GM18511 (cell line): ENCODE results near the gene ANKZF1.

Source experiments
- ATAC-seq: cut with Tn5 transposase; IDR thresholded peaks from one replicate; pipeline ENCODE4 v1.9.1; 2021; ENCODE audit warnings: mild to moderate bottlenecking, moderate library complexity; ENCODE audit not compliant: unreplicated experiment

The ANKZF1 gene

DNA sequence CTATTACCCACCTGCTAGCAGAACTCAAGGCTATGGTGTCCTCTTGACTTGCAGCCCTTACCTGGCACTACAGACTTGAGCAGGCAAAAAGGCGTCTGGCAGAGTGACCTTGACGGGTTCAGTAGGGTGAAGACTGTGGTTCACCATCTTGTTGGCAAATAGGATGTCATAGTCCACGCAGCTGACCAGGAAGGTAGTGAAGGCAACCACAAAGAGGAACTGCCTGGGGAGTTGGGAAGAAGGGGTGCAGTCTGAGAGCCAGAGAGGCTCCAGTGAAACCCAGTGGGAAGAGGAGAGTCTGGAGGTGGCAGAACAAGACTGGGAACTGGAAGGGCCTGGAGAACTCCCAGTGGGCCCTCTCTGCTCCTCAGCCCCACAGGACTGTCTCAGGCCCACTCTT lies 4.3 kb upstream of the ANKZF1 start:
- no peak for ATAC-seq

DNA sequence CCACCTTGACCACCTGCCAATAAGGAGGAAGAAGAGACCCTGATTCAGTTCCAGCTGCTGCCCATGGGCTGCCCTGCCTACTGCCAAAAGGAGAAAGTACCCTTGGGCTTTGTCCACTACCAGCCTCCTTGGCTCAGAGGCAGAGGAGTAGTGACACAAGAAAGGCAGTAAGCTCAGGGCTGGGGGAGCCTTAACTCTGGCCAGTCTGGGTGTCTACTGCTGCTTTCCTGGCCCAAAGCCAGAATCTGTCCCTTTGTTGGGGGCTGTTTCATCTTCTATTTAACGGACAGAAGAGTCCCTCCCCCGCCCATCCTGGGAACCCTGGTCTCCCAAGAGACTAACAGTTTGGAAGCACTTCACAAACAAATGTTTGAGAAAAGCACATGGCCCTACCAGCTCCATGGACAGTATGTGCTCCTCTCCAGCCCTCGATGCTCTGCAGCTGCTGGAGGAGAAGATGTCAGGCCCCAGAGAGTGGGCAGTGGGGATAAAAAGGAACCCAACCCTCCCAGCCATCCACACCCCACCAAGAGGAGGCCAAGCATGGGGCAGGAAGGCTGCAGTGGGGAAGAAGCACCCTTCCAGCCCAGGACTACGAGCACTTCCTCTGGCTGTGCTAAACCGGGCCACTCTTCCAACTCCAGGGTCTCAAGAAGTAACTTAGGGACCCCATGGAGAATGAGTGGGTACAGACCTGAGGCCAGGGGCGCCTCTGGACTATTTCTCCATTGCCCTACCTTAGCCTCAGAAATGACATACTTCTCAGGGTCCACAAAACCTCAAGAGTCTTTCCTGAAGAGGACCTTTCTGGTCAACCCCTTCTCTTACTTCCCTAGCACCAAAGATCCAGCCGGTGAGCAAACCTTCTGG lies 1.3 kb upstream of the ANKZF1 start:
- ATAC-seq, result no peak

DNA sequence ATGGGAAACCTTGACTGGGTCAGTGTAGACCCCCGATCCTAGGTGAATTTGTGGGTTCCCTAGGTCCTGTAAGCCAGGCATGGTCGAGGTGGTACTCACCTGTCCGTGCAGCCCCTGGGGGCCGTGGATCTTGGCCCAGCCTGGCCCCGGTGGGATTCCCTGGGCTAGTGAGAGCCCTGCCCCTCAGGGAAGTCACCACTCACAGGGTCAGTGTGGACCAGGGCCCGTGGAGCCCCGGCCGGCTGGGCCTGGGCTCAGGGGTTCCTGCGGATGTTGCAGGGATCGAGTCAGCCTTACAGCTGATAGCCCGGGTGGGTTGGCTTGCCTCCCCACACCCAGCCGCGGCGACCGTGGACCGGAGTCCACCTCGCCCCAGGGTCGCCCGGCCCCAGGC lies 698 bp upstream of the ANKZF1 start:
- peak; percentile 19 for ATAC-seq

DNA sequence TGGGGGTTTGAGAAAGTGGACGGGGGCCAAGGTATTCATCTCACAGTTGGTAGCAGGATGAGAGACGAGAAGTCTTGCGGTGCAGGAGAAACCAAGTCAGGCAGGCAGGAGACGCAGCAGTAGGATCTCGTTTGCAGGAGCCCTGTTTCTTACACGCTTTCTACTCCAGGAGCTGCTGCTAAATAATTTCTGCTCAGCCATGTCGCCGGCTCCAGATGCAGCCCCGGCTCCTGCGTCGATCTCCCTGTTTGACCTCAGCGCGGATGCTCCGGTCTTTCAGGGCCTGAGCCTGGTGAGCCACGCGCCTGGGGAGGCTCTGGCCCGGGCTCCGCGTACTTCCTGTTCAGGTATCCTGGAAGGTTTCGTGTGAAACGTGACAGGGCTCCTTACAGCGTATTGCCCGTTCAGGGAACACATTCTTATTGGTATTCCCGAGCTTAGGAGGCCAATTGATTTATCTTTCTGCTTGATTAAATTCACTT lies 494 bp downstream of the ANKZF1 start:
- ATAC-seq, result peak; percentile 23

DNA sequence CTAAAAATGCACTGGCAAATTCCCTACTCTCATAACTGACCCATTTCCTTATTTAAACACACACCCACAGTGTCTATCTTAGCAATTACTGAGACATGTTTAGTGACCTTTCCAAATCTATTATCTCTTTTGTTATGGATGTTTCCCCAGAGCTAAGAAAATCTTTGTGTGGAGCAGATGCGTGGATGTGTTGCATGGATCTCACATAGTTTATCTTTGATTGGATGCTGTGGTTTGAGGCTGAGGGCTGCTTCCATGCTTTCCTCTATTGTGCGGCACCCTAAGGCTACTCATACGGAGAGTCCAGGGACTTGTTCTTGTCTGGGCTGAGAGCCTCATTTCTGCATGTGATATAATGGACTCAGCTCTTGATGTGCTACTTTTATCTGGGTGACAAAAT lies 4.7 kb downstream of the ANKZF1 start:
- ATAC-seq, result no peak

DNA sequence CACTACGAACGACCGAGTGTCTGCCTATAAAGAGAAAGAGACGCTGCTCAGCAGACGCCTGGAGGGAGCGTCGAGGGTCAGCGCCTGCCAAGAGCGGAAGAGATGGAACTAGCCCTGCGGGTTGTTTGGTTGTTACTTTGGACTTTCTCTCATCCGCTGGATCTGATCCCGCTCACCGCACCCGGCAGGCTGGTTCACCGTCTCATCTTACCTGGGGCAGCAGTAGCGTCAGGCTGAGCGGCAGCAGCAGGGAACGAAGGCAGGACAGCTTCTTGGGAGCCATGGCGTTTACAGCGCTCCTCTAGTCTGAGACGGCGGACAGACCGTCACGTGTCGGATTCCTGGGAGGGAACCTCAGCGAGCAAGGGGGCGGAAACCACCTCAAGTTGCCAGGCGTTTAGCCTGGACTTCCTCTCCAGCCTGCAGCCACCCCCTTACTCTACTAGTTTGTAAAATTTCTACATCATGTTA lies 13.7 kb downstream of the ANKZF1 start:
- no peak for ATAC-seq

DNA sequence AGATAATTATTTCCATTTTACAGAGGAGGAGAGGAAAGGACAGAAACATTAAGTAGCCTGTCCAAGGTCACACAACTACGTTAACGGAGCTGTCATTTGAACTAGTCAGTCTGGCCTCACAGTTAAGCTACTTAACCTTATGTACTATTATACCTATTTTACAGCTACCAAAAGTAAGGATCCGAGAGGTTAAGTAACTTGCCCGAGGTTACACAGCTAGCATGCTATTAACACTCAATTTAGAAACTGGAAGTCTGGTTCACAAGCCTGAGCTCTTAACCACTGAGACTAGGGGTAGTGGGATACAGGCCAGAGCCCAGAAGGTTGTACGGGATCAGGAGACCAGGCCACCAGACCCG lies 15.2 kb downstream of the ANKZF1 start:
- no peak for ATAC-seq

DNA sequence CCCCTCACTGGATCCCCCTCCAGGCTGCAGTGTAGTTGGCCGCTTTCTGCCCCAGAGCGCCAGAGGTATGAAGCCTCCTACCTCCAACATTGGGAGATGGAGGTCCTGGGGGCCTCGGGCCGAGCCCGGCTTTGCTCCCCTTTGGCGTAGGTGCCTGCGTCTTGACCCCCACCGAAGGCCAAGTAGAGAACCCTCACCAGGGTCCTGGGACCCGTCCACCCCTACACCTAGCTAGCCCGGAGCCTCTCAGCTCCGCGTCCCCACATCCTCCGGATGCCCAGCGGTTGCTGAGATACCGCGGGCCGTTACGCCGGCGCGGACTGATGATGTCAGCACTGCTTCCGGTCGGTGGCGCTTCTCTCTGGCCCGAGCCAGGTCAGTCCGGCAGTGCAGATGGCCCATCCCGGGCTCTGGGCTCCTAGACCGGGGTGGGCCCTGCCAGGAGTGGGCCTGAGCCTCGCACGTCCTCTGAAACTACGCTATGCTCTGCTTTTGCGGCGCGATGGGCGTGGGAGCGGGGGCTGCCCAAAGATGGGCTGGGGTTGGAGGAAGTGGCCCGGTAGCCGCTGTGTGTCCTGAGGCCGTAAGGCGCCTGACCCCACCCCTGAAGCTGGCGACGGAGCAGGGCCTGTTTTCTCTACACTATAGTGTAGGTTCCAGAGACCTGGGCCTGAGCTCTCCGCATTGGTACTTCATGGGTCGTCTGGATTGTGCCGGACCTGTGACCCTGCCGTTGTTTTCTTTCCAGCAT lies 15.7 kb downstream of the ANKZF1 start, which contains the start of the genes GLB1L and STK16:
Gene GLB1L, minus strand, starts transcription at position 297 of the 751 bp plus-strand sequence. CDS start 1,871 bp downstream, outside the sequence.
Gene STK16, plus strand, starts transcription at position 332 of the 751 bp plus-strand sequence. CDS start 521 bp downstream, outside the sequence.
- peak; percentile 69 for ATAC-seq

DNA sequence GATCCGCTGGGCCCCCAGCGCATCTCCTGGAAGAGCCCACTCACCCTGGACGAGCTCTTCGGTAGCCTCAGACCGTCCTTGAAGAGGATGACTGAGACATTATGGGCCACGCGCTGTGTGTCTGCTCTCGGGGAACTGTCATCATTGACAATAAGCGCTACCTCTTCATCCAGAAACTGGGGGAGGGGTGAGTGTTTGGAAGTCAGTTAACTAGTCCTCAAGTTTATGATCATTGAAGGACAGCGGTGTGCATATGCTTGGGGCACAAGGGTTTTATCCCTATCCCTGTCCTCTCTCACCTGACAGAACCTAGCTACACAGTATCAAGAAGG lies 16.3 kb downstream of the ANKZF1 start:
- no peak for ATAC-seq

DNA sequence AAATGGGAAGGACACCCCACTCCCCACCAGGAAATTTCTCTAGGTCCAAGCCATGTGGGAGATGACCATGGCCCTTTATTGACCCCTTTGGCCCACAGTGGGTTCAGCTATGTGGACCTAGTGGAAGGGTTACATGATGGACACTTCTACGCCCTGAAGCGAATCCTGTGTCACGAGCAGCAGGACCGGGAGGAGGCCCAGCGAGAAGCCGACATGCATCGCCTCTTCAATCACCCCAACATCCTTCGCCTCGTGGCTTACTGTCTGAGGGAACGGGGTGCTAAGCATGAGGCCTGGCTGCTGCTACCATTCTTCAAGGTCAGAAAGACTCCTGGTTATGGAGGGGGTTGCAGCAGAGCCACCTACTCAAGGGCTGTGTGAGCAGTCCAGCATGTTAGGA lies 17.0 kb downstream of the ANKZF1 start:
- no peak for ATAC-seq

DNA sequence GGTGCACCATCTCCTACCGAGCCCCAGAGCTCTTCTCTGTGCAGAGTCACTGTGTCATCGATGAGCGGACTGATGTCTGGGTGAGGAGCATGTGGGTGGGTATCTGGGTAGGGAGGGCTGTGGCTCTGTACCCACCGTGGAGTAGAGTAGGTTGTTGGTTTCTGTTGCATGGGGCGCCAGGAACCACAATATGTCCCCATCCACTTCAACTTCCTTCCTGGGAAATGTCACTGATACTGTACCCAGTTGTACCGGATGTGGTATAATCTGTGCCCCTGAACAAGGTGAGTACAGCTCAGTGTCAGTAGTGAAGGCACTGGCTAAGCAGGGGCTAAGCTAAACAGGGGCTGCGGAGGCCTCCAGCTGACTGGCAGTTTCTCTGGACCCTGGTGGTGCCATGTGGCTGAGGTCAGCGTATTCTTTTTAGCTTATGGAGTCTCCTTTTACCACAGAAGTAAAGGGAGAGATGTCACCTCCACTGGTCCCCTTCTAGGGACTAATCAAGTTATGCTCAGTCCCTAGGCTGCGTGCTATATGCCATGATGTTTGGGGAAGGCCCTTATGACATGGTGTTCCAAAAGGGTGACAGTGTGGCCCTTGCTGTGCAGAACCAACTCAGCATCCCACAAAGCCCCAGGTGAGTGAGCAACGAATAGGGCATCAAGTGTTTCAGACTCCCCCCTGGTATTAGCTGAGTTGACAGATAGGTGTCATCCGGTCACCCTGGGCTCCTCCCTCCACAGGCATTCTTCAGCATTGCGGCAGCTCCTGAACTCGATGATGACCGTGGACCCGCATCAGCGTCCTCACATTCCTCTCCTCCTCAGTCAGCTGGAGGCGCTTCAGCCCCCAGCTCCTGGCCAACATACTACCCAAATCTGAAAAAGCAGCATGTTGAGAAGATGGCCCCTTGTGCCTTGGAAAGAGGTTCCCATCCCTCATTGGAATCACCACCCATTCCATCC lies 18.4 kb downstream of the ANKZF1 start:
- ATAC-seq, result peak; percentile 15

DNA sequence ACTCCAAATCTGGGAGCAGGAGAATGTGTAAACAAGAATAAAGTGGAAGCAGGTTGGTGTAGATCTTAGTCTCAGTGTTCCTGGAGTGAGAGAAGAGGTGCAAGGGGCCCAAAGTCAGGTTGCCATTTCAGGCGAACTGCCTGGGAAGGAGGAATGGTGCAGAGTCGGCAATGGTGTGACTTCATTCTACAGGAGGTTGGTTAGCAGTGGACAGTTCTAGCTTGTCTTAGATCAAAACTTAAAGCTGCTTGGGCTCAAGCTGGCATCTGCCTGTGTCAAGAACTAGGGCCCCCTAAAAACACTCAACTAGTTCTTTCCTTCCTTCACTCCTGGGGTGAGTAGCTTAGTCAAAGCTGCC lies 19.2 kb downstream of the ANKZF1 start:
- no peak for ATAC-seq

DNA sequence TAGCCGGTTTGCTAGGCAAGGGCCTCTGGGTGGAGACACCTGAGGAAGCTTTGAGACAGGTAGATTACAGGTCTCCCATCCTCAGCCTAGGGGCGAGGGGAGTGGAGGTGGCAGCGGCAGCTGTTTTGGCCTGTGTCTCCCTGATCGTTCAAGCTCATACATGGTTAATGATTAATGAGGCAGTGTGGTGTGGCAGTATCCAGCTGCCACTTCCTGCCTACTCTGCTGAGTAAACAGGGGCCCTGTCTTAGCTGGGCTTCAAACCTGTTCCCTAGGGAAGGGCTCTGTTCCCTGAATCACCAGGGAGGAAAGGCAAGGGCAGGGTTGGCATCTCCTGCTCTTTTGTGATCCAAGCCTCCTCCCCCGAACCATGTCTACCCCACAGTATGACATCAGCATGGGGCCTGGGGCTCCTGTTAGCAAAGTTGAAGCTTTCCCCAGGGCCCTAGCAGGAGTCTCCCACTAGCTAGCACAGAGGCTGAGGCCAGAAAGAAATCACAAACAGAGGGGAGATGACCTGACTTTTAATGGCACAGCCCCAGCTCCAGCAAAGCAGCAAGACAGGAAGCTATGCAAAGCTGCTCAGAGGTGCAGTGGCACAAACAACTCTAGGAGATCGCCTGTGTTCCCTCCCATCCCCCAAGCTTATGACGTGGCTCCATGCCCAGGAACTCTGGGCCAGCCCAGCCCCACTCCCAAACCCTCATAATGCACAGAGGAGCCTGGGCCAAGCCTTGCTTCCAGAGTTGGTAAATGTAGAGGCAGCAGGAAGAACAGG lies 19.8 kb downstream of the ANKZF1 start:
- ATAC-seq, result peak; percentile 54

DNA sequence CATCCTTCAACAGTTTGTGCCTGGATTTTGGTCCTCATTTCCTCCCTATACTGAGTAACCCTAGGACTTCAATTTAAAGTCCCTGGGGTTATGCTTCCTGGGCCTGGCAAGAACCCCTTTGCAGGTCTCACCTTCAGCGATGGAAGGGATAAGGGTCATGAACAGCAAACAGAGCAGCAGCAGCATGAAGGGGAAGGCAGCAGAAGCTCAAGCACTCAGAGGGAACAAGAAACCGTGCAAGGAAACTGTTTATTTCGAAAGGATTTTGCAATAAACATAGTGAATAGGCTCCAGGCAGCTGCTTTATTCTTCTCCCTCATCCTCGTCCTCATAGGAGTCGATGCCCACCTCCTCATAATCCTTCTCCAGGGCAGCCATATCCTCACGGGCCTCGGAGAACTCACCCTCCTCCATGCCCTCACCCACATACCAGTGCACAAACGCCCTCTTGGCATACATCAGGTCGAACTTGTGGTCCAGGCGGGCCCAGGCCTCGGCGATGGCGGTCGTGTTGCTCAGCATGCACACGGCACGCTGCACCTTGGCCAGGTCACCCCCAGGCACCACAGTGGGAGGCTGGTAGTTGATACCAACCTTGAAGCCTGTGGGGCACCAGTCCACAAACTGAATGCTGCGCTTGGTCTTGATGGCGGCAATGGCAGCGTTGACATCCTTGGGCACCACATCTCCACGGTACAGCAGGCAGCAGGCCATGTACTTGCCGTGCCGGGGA lies 20.6 kb downstream of the ANKZF1 start:
- ATAC-seq, result no peak

DNA sequence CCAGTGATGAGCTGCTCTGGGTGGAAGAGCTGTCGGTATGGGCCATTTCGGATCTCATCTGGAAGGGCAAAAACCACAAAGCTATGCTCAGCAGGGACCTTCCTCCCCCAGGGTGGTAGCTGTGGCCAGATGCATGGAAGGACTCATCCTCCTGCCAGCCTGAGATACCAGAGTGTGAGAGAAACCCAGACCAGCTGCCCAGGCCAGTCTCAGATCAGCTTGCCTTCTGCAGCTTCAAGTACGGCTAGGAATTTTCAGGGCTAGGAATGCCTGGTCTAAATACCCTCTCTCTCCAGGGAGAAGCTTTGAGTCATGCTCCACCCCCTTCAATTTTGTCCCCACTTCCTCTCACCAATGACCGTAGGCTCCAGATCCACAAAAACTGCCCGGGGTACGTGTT lies 22.1 kb downstream of the ANKZF1 start:
- no peak for ATAC-seq

DNA sequence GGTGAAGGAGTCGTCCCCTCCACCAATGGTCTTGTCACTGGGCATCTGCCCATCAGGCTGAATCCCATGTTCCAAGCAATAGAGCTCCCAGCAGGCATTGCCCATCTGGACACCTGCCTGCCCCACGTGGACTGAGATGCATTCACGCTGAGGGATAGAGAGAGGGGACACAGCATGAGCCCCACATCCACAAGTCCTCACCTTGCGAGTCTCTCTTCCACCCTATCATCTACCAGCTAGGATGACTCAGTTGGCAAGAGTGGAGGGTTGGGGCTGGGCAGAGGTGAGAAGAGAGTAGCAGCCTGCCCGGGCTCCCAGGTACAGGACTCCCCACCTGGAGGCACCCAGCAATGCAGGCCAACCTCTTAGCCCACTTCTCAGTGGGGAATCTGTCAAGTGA lies 22.5 kb downstream of the ANKZF1 start:
- no peak for ATAC-seq

DNA sequence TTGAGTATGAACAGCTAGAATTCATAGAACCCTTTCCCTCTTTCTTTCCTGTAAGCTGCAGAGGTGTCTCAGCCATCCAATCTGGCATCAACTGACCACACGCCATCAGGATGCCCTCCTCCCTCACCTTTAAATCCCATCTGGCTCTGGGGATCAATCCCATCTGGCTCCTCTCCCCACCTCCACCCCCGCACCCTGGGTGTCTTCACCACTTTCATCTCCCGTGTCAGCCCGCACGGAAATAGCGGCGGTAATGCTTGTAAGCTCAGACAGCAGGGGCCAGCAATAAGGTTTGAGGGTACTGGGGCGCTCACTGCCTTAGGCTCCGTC lies 22.9 kb downstream of the ANKZF1 start:
- no peak for ATAC-seq

DNA sequence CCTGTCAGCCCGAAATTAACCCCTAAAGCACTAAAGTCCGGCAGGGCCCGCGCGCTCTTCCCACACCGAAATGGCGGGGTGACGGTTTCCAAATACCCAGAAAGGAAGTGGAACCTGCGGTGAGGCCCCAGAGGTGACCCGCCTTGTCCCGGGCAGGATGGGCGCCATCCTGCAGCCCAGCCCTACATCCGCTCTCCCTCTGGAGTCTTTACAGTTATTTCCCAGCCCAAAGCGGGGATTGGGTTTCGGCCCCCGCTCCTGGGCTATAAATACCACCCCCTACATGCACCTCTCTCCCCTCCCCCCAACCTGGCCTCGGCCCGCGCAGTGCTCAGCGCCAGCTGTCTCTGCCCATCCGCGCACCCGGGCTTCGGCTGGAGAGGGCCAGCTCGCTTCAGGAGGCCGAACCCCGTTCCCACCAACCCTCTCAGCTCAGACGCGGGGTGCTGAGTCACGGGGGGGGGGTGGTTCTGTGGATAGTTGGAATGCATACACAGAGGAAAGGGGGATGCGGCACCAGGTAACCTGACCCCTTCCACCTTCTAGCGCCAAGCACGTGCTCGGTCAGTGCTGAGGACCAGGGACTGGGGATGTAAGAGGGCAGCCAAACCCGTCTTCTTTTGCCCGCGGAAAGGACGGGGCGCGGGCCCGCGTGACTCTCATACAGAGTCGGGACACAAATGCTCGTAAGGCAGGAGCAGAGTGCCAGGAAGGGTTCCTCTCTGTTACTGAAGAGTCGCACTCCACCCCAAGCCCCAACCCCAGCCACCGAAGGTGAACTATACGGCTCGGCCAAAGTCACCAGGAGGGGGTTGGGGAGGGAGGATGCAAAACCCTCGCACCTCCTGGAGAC lies 23.5 kb downstream of the ANKZF1 start, which contains the start of gene TUBA4B:
Gene TUBA4B, plus strand, starts transcription at position 344 of the 853 bp plus-strand sequence. Its CDS starts 165 bp downstream, at position 509.
- ATAC-seq, result peak; percentile 4
